ENCODE results near the gene CEACAM19. TPM values are rescaled to one million over a fixed set of nuclear protein-coding genes. Genes with fewer than 3 reads are reported as not detected.

The CEACAM19 gene
- polyA plus RNA-seq, 1 experiment, result 8.9 TPM

- CTCF ChIA-PET, result interaction anchor here (3.1 kb wide), 1 partner anchor 11 kb away, joined by 13 read pairs; no protein-coding TSS in a partner anchor
- Histone ChIP-seq H3K4me3 (ENCODE audit: low read depth, low read length) (no peak overlapping the region), H3K36me3 (ENCODE audit: control insufficient read depth, insufficient read depth, low read length) (no peaks in the 10 kb centered on the region), H3K27me3 (ENCODE audit: control insufficient read depth, insufficient read depth, low read length) (peaks cover 2% of the 10 kb centered on the region; the same call in 1 of the 2 replicates)
- POLR2A ChIA-PET, result no interaction called here
- TF ChIP-seq CTCF (IDR thresholded peaks at IDR 0.05; ENCODE audit: insufficient read depth, low read depth, low read length), result no peak
- no peak for DNase-seq (ENCODE audit: low read depth)
These were observed 29.3 kb downstream of the CEACAM19 start for GRCh38 chr19:44700547-44700946.

GRCh38 chr19:44701228-44701627, 29.9 kb downstream of the CEACAM19 start:
- ChIA-PET POLR2A (no interaction called here), CTCF (interaction anchor here (3.1 kb wide), 1 partner anchor 12 kb away, joined by 13 read pairs; no protein-coding TSS in a partner anchor)
- Histone ChIP-seq H3K27me3 (ENCODE audit: control insufficient read depth, insufficient read depth, low read length) (peaks cover 2% of the 10 kb centered on the region; the same call in 1 of the 2 replicates), H3K4me3 (ENCODE audit: low read depth, low read length) (no peak overlapping the region), H3K36me3 (ENCODE audit: control insufficient read depth, insufficient read depth, low read length) (no peaks in the 10 kb centered on the region)
- no peak for TF ChIP-seq CTCF (IDR thresholded peaks at IDR 0.05; ENCODE audit: insufficient read depth, low read depth, low read length)
- no peak for DNase-seq (ENCODE audit: low read depth)

GRCh38 chr19:44702551-44703176, 31.4 kb downstream of the CEACAM19 start:
- H3K27me3 ChIP-seq (ENCODE audit: control insufficient read depth, insufficient read depth, low read length), result peaks cover 2% of the 10 kb centered on the region; the same call in 1 of the 2 replicates
- DNase-seq (ENCODE audit: low read depth), result no peak
- no peak for TF ChIP-seq CTCF (IDR thresholded peaks at IDR 0.05; ENCODE audit: insufficient read depth, low read depth, low read length)
- CTCF ChIA-PET, result interaction anchor here (3.1 kb wide), 1 partner anchor 13 kb away, joined by 13 read pairs; no protein-coding TSS in a partner anchor
- H3K4me3 ChIP-seq (ENCODE audit: low read depth, low read length), result no peak overlapping the region
- H3K36me3 ChIP-seq (ENCODE audit: control insufficient read depth, insufficient read depth, low read length), result no peaks in the 10 kb centered on the region
- POLR2A ChIA-PET, result interaction anchor here (0.7 kb wide), 1 partner anchor 8 kb away, joined by 3 read pairs; no protein-coding TSS in a partner anchor

- no peak for TF ChIP-seq CTCF (IDR thresholded peaks at IDR 0.05; ENCODE audit: insufficient read depth, low read depth, low read length)
These were observed 32.2 kb downstream of the CEACAM19 start for GRCh38 chr19:44703336-44704078.

GRCh38 chr19:44704982-44705381, 33.7 kb downstream of the CEACAM19 start:
- no peak for TF ChIP-seq CTCF (IDR thresholded peaks at IDR 0.05; ENCODE audit: insufficient read depth, low read depth, low read length)
- H3K36me3 ChIP-seq (ENCODE audit: control insufficient read depth, insufficient read depth, low read length), result no peaks in the 10 kb centered on the region
- no peak for DNase-seq (ENCODE audit: low read depth)
- CTCF ChIA-PET, result interaction anchor here (2.5 kb wide), 1 partner anchor 19 kb away, joined by 15 read pairs; no protein-coding TSS in a partner anchor
- POLR2A ChIA-PET, result no interaction called here
- H3K27me3 ChIP-seq (ENCODE audit: control insufficient read depth, insufficient read depth, low read length), result peaks cover 2% of the 10 kb centered on the region; the same call in 1 of the 2 replicates
- H3K4me3 ChIP-seq (ENCODE audit: low read depth, low read length), result no peak overlapping the region

More at GRCh38 chr19:44703336-44704078, 32.2 kb downstream of the CEACAM19 start:
- CTCF ChIA-PET, result no interaction called here
- Histone ChIP-seq H3K4me3 (ENCODE audit: low read depth, low read length) (no peak overlapping the region), H3K27me3 (ENCODE audit: control insufficient read depth, insufficient read depth, low read length) (peaks cover 2% of the 10 kb centered on the region; the same call in 1 of the 2 replicates), H3K36me3 (ENCODE audit: control insufficient read depth, insufficient read depth, low read length) (no peaks in the 10 kb centered on the region)
- DNase-seq (ENCODE audit: low read depth), result no peak
- POLR2A ChIA-PET, result no interaction called here
